H1 (cell line): Measurements from ENCODE around the gene PLXNA4. TPM values are rescaled to one million over a fixed set of nuclear protein-coding genes. Genes with fewer than 3 reads are reported as not detected.

Experiments used
- CTCF ChIA-PET: fragments of 300-600 bp; sonication (Branson Sonifier 250); formaldehyde crosslinking; loops from one replicate; lab custom pipeline; 2021; ENCODE audit not compliant: partially characterized antibody; lab: Charles Lee
- POLR2A ChIA-PET: fragments of 300-600 bp; sonication (Branson Sonifier 250); formaldehyde crosslinking; loops from one replicate; lab custom pipeline; 2021; ENCODE audit warnings: inconsistent platforms; ENCODE audit not compliant: partially characterized antibody; lab: Charles Lee
- DNase-seq, 2 experiments: peaks; one replicate each; pipeline versions ENCODE4 v3.0.0 to v3.0.0-alpha.2; 2010 to 2022; ENCODE audit warnings: low spot score in 2 of 2, low read depth in 1 of 2, mixed read lengths in 1 of 2
- FAIRE-seq: peaks from 2 replicates; lab custom pipeline; 2011; peaks lifted over from hg19 to GRCh38; lab: Jason Lieb, UNC
- H2AFZ ChIP-seq: 2 replicates; pipeline ENCODE4 v1.8.1; 2012; ENCODE audit warnings: low read length, inconsistent platforms
- H2AK5ac ChIP-seq: 2 replicates; pipeline ENCODE4 v1.6.1; 2013; ENCODE audit warnings: low read depth, low read length
- H2BK120ac ChIP-seq: replicated peaks from 2 replicates; pipeline ENCODE3; 2013; ENCODE audit warnings: low read depth, low read length, inconsistent platforms
- H2BK12ac ChIP-seq: 2 replicates; pipeline ENCODE4 v1.6.1; 2013; ENCODE audit warnings: low read depth, low read length
- H2BK15ac ChIP-seq: 2 replicates; pipeline ENCODE4 v1.6.1; 2013; ENCODE audit warnings: low read length
- H2BK20ac ChIP-seq: 2 replicates; pipeline ENCODE4 v1.6.1; 2013; ENCODE audit warnings: low read length
- H2BK5ac ChIP-seq: 2 replicates; pipeline ENCODE4 v1.6.1; 2013; ENCODE audit warnings: low read depth, low read length
- H3K14ac ChIP-seq: 2 replicates; pipeline ENCODE4 v1.6.1; 2013; ENCODE audit warnings: inconsistent platforms; ENCODE audit not compliant: insufficient read length
- H3K18ac ChIP-seq: 2 replicates; pipeline ENCODE4 v1.6.1; 2013; ENCODE audit warnings: low read length; ENCODE audit errors: extremely low read depth
- H3K23ac ChIP-seq: 2 replicates; pipeline ENCODE4 v1.6.1; 2013; ENCODE audit warnings: inconsistent platforms; ENCODE audit not compliant: insufficient read length
- H3K23me2 ChIP-seq: 2 replicates; pipeline ENCODE4 v1.6.1; 2013; ENCODE audit warnings: low read depth, low read length
- H3K27ac ChIP-seq: 2 replicates; pipeline ENCODE4 v1.6.1; 2011; ENCODE audit warnings: low read depth, low read length, inconsistent platforms
- H3K27me3 ChIP-seq, 4 experiments: replicated peaks in 1 of 4; 1 replicate in 1 of 4; 2 replicates in 3 of 4; pipeline versions ENCODE4 v1.6.1 to v1.8.1; 2011 to 2013; ENCODE audit warnings: low read length in 3 of 4, mild to moderate bottlenecking in 3 of 4, inconsistent platforms in 2 of 4, mixed read lengths in 2 of 4, moderate library complexity in 1 of 4; ENCODE audit not compliant: control insufficient read depth in 3 of 4, insufficient read depth in 3 of 4; ENCODE audit errors: extremely low read depth in 1 of 4
- H3K36me3 ChIP-seq, 4 experiments: 2 replicates each; pipeline versions ENCODE4 v1.6.1 to v1.8.1; 2011 to 2013; ENCODE audit warnings: mild to moderate bottlenecking in 4 of 4, low read length in 3 of 4, moderate library complexity in 2 of 4, control low read depth in 1 of 4, inconsistent platforms in 1 of 4; ENCODE audit not compliant: insufficient read depth in 4 of 4, control insufficient read depth in 2 of 4
- H3K4ac ChIP-seq: replicated peaks from 2 replicates; pipeline ENCODE3; 2013; ENCODE audit warnings: low read length, low read depth, mixed read lengths, inconsistent platforms; ENCODE audit not compliant: insufficient read length
- H3K4me1 ChIP-seq, 4 experiments: replicated peaks in 1 of 4; 1 replicate in 1 of 4; 2 replicates in 3 of 4; pipeline versions ENCODE4 v1.6.1 to v1.8.1; 2011 to 2013; ENCODE audit warnings: low read length in 3 of 4, inconsistent platforms in 2 of 4, mixed read lengths in 1 of 4; ENCODE audit not compliant: insufficient read depth in 4 of 4, control insufficient read depth in 3 of 4
- H3K4me2 ChIP-seq, 2 experiments: 2 replicates each; pipeline versions ENCODE4 v1.6.1 to v1.8.1; 2011 to 2013; ENCODE audit warnings: low read depth in 2 of 2, low read length in 2 of 2, control low read depth in 1 of 2, inconsistent platforms in 1 of 2, mild to moderate bottlenecking in 1 of 2; ENCODE audit not compliant: insufficient read depth in 1 of 2
- H3K4me3 ChIP-seq, 4 experiments: fragments of 200-600, 300-600 bp in 1 of 4; sonication (generic), shearing (Covaris generic), sonication (Bioruptor Twin) in 1 of 4; 2 replicates each; pipeline versions ENCODE4 v1.5.1 to v1.8.1; 2011 to 2016; ENCODE audit warnings: low read length in 4 of 4, low read depth in 3 of 4, control low read depth in 2 of 4, inconsistent platforms in 2 of 4, mild to moderate bottlenecking in 2 of 4, mixed read lengths in 1 of 4, moderate library complexity in 1 of 4; ENCODE audit not compliant: insufficient read depth in 2 of 4; ENCODE audit errors: extremely low read depth in 1 of 4
- H3K56ac ChIP-seq: replicated peaks from 2 replicates; pipeline ENCODE3; 2013; ENCODE audit warnings: low read depth, mild to moderate bottlenecking, mixed read lengths, low read length, inconsistent platforms; ENCODE audit not compliant: insufficient read length
- H3K79me1 ChIP-seq: 2 replicates; pipeline ENCODE4 v1.6.1; 2013; ENCODE audit warnings: low read depth, low read length, control low read depth
- H3K79me2 ChIP-seq, 2 experiments: 2 replicates each; pipeline versions ENCODE4 v1.6.1 to v1.8.1; 2012 to 2013; ENCODE audit warnings: low read length in 2 of 2, mild to moderate bottlenecking in 2 of 2, inconsistent platforms in 1 of 2; ENCODE audit not compliant: insufficient read depth in 2 of 2, control insufficient read depth in 1 of 2
- H3K9ac ChIP-seq, 4 experiments: replicated peaks in 1 of 4; 1 replicate in 1 of 4; 2 replicates in 3 of 4; pipeline versions ENCODE4 v1.6.1 to v1.8.1; 2011 to 2013; ENCODE audit warnings: low read depth in 3 of 4, low read length in 3 of 4, control low read depth in 2 of 4, mild to moderate bottlenecking in 2 of 4, moderate library complexity in 2 of 4, inconsistent platforms in 1 of 4; ENCODE audit errors: extremely low read depth in 1 of 4
- H3K9me3 ChIP-seq, 2 experiments: 2 replicates each; pipeline versions ENCODE4 v1.6.1 to v1.8.1; 2012 to 2013; ENCODE audit warnings: mild to moderate bottlenecking in 2 of 2, moderate library complexity in 2 of 2, control low read depth in 1 of 2, inconsistent platforms in 1 of 2, low read depth in 1 of 2, low read length in 1 of 2, mixed read lengths in 1 of 2; ENCODE audit not compliant: insufficient read depth in 2 of 2
- H4K20me1 ChIP-seq, 2 experiments: replicated peaks in 1 of 2; 2 replicates each; pipeline versions ENCODE3 to v1.8.1; 2011 to 2013; ENCODE audit warnings: inconsistent platforms in 2 of 2, low read length in 2 of 2, mild to moderate bottlenecking in 1 of 2; ENCODE audit not compliant: insufficient read depth in 2 of 2, control insufficient read depth in 1 of 2
- H4K5ac ChIP-seq: 2 replicates; pipeline ENCODE4 v1.6.1; 2013; ENCODE audit warnings: low read length, low read depth, mixed read lengths, inconsistent platforms; ENCODE audit not compliant: insufficient read length
- H4K8ac ChIP-seq: 2 replicates; pipeline ENCODE4 v1.8.0; 2013; ENCODE audit warnings: mild to moderate bottlenecking, moderate library complexity, low read length, inconsistent platforms; ENCODE audit not compliant: insufficient read depth; ENCODE audit errors: extremely low read depth
- H4K91ac ChIP-seq: replicated peaks from 2 replicates; pipeline ENCODE3; 2013; ENCODE audit warnings: low read length, mixed read lengths, inconsistent platforms; ENCODE audit not compliant: insufficient read length
- CREB1 ChIP-seq: IDR thresholded peaks from 2 replicates; pipeline ENCODE4 v1.6.1; 2012; ENCODE audit warnings: inconsistent platforms
- CTBP2 ChIP-seq: IDR thresholded peaks from 2 replicates; pipeline ENCODE4 v1.7.0; 2011; ENCODE audit warnings: borderline replicate concordance, mild to moderate bottlenecking, moderate library complexity, mixed read lengths, low read length; ENCODE audit not compliant: insufficient read depth, insufficient read length
- EGR1 ChIP-seq: IDR thresholded peaks from 2 replicates; pipeline ENCODE4 v1.6.1; 2011; ENCODE audit warnings: low read depth, low read length, borderline replicate concordance
- EP300 ChIP-seq, 2 experiments: IDR thresholded peaks; 1 replicate in 1 of 2; 2 replicates in 1 of 2; pipeline ENCODE4 v1.6.1; 2011 to 2012; ENCODE audit warnings: low read depth in 2 of 2, low read length in 2 of 2, mild to moderate bottlenecking in 2 of 2, borderline replicate concordance in 1 of 2, inconsistent platforms in 1 of 2, moderate library complexity in 1 of 2
- FOSL1 ChIP-seq: IDR thresholded peaks from 2 replicates; pipeline ENCODE4 v1.6.1; 2011; ENCODE audit warnings: mild to moderate bottlenecking, low read depth, low read length, moderate library complexity; ENCODE audit not compliant: insufficient read depth
- JUN ChIP-seq: IDR thresholded peaks from 2 replicates; pipeline ENCODE4 v1.6.1; 2011; ENCODE audit warnings: low read depth, mild to moderate bottlenecking, improper control_type of control experiment, low read length
- JUND ChIP-seq: IDR thresholded peaks from 2 replicates; pipeline ENCODE4 v1.6.1; 2011; ENCODE audit warnings: mild to moderate bottlenecking, improper control_type of control experiment, low read length
- MAFK ChIP-seq: IDR thresholded peaks from 2 replicates; pipeline ENCODE4 v1.6.1; 2012; ENCODE audit warnings: low read depth, mild to moderate bottlenecking, improper control_type of control experiment, low read length
- RAD21 ChIP-seq, 2 experiments: IDR thresholded peaks in 1 of 2; conservative IDR thresholded peaks in 1 of 2; 2 replicates each; pipeline ENCODE4 v1.6.1; 2011; ENCODE audit warnings: low read depth in 2 of 2, low read length in 2 of 2, improper control_type of control experiment in 1 of 2, inconsistent platforms in 1 of 2, mild to moderate bottlenecking in 1 of 2, moderate library complexity in 1 of 2
- RNF2 ChIP-seq: fragments of 200-900, 300-1000 bp; sonication (generic); IDR thresholded peaks from 2 replicates; pipeline ENCODE4 v1.7.1; 2016; ENCODE audit warnings: borderline replicate concordance, low read depth, mild to moderate bottlenecking, antibody characterized with exemption, low read length; ENCODE audit not compliant: poor library complexity, severe bottlenecking; ENCODE audit errors: missing control alignments
- RXRA ChIP-seq: IDR thresholded peaks from 2 replicates; pipeline ENCODE4 v1.6.1; 2011; ENCODE audit warnings: low read depth, mild to moderate bottlenecking, low read length, moderate library complexity; ENCODE audit not compliant: insufficient read depth
- SIX5 ChIP-seq: IDR thresholded peaks from 2 replicates; pipeline ENCODE4 v1.6.1; 2011; ENCODE audit warnings: mild to moderate bottlenecking, low read depth, low read length
- SP1 ChIP-seq: IDR thresholded peaks from 2 replicates; pipeline ENCODE4 v1.6.1; 2011; ENCODE audit warnings: low read depth, low read length
- TEAD4 ChIP-seq: IDR thresholded peaks from 2 replicates; pipeline ENCODE4 v1.6.1; 2012; ENCODE audit warnings: low read depth, low read length, inconsistent platforms, mixed read lengths
- WGBS, 2 experiments: shearing (Covaris generic) in 1 of 2; methylation state at CpG; one replicate each; pipeline versions ENCODE4 v1.1.6 to v1.1.7; 2013 to 2015; ENCODE audit warnings: low lambda C conversion rate in 2 of 2, mixed read lengths in 2 of 2, inconsistent platforms in 1 of 2, low coverage in 1 of 2, missing lambda C conversion rate in 1 of 2; ENCODE audit not compliant: insufficient replicate concordance in 2 of 2, insufficient coverage in 1 of 2, insufficient read length in 1 of 2; ENCODE audit errors: extremely low coverage in 1 of 2, missing lambda C conversion rate in 1 of 2; 5-methylcytosine and 5-hydroxymethylcytosine counted together
- polyA plus RNA-seq, 7 experiments: library from polyadenylated mRNA; depleted of rRNA in 3 of 7; stranded (reverse) in 5 of 7; unstranded in 2 of 7; fragments of >200 nt in 5 of 7; fragments of 200-250 nt in 2 of 7; gene quantifications; 1 replicate in 5 of 7; 2 replicates in 1 of 7; 4 replicates in 1 of 7; pipeline versions ENCODE4 v1.2.1 to v1.2.3, GENCODE V29; 2011 to 2013; ENCODE audit warnings: missing spikeins in 2 of 7, mixed read lengths in 2 of 7
- total RNA-seq: library from RNA; stranded (reverse); fragmentation: NEBNext Ultra II Directional; extraction: Animal tissue kit (Norgen Biotek cat#: 25700); gene quantifications from 2 replicates; pipeline ENCODE4 v1.2.1, GENCODE V29; 2021

PLXNA4 gene
- total and polyA plus RNA-seq, 2 of the 8 experiments (the other 6 are each of a cell fraction or from before 2014, with no cell fraction given), result 0.76 to 0.79 TPM

DNA sequence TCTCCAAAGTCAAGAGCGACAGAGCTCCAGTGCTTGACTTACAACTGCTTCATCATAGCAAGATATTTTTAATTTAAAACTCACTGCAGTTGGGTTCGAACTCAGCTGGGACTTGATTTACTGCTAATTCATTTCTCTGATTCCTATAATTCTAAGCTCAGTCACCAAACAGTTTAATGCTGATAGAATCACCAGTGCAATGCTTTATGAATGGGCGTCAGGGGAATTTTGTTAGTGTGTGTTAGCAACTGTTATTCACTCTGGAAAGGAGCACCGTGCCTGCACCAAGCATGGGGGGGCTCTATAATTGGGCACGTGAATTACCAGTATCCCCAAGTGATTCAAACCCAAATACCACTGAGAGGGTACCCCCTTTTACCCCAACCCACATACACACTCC lies 10.4 kb downstream of the PLXNA4 start:
- H2BK15ac ChIP-seq, result no peak overlapping the region
- no peak overlapping the region for H3K56ac ChIP-seq
- no peaks in the 10 kb centered on the region for H3K36me3 ChIP-seq
- WGBS, 2 experiments, result 86% methylated on average over 5 of the region's 5 CpGs; no CpG with 5 or more reads in 1 of the 2 experiments
- H3K14ac ChIP-seq, result no peak overlapping the region
- no peak overlapping the region for H2BK120ac ChIP-seq
- no peak overlapping the region for H2BK20ac ChIP-seq
- H3K4ac ChIP-seq, result no peak overlapping the region
- no peak overlapping the region for H3K4me3 ChIP-seq
- no peak for DNase-seq
- H3K4me1 ChIP-seq, result peaks cover 0 to 7% (median 2%) of the 10 kb centered on the region in 4 experiments; a peak in 1 of 7 replicates
- H3K4me2 ChIP-seq, result no peak overlapping the region
- H3K18ac ChIP-seq, result no peak overlapping the region
- no peak overlapping the region for H3K27ac ChIP-seq
- CTCF ChIA-PET, result interaction anchor here (0.6 to 2.4 kb wide), 6 partner anchors 8 to 270 kb away, joined by 3 to 12 read pairs (median 6); no protein-coding TSS in a partner anchor
- no peaks in the 10 kb centered on the region for H3K79me2 ChIP-seq
- H2BK5ac ChIP-seq, result no peak overlapping the region
- no peak overlapping the region for H3K9ac ChIP-seq
- H3K23me2 ChIP-seq, result peaks cover 3% of the 10 kb centered on the region; the same call in 1 of the 2 replicates
- H3K23ac ChIP-seq, result no peak overlapping the region
- no peak overlapping the region for H2BK12ac ChIP-seq
- H4K5ac ChIP-seq, result no peak overlapping the region
- peaks cover 0 to 21% (median 8%) of the 10 kb centered on the region in 4 experiments; a peak in 5 of 7 replicates for H3K27me3 ChIP-seq
- no peak overlapping the region for H2AFZ ChIP-seq
- H3K79me1 ChIP-seq, result no peaks in the 10 kb centered on the region
- no peaks in the 10 kb centered on the region for H3K9me3 ChIP-seq
- no peak overlapping the region for H4K8ac ChIP-seq
- H4K91ac ChIP-seq, result no peak overlapping the region
- POLR2A ChIA-PET, result interaction anchor here (0.7 kb wide), 1 partner anchor 570 kb away, joined by 3 read pairs; no protein-coding TSS in a partner anchor
- H2AK5ac ChIP-seq, result no peak overlapping the region
- FAIRE-seq, result no peak
- no peaks in the 10 kb centered on the region for H4K20me1 ChIP-seq
- TF ChIP-seq RXRA (no peak), RNF2 (no peak), FOSL1 (no peak), EGR1 (no peak), SIX5 (no peak), JUN (no peak), JUND (no peak), RAD21 (IDR thresholded peaks at IDR 0.05 in 1 of 2, conservative IDR thresholded peaks at IDR 0.05 in 1 of 2; ENCODE audit: low read depth in 2 of 2, low read length in 2 of 2) (no peak), MAFK (no peak), CREB1 (no peak), EP300 (IDR thresholded peaks at IDR 0.05; ENCODE audit: borderline replicate concordance in 1 of 2, low read depth in 2 of 2, low read length in 2 of 2) (no peak), SP1 (no peak), CTBP2 (no peak), TEAD4 (no peak)
